DND-41 (cell line): Measurements from ENCODE around the gene ETS2.

Experiments
- ATAC-seq: fragments of 200-7000 bp; cut with Tn5 transposase; 3 replicates; pipeline ENCODE4 v1.9.1; 2021; ENCODE audit warnings: low read depth; ENCODE audit not compliant: insufficient read depth
- DNase-seq: peaks from one replicate; pipeline ENCODE4 v3.0.0-alpha.2; 2020
- H2AFZ ChIP-seq: 2 replicates; pipeline ENCODE4 v1.6.0; 2012; ENCODE audit warnings: low read depth, low read length
- H3K27ac ChIP-seq: 2 replicates; pipeline ENCODE4 v1.5.1; 2012; ENCODE audit warnings: low read length, inconsistent platforms
- H3K27me3 ChIP-seq: fragments of 200-600 bp; sonication (generic); 2 replicates; pipeline ENCODE4 v1.6.0; 2012; ENCODE audit warnings: low read length, mild to moderate bottlenecking, inconsistent platforms; ENCODE audit not compliant: insufficient read depth, poor library complexity
- H3K36me3 ChIP-seq: 2 replicates; pipeline ENCODE4 v1.5.1; 2012; ENCODE audit warnings: low read length, inconsistent platforms; ENCODE audit not compliant: insufficient read depth
- H3K4me1 ChIP-seq: 2 replicates; pipeline ENCODE4 v1.5.1; 2012; ENCODE audit warnings: mild to moderate bottlenecking, low read length; ENCODE audit not compliant: insufficient read depth
- H3K4me2 ChIP-seq: 2 replicates; pipeline ENCODE4 v1.6.0; 2012; ENCODE audit warnings: mild to moderate bottlenecking, moderate library complexity, low read length, inconsistent platforms; ENCODE audit not compliant: insufficient read depth
- H3K4me3 ChIP-seq, 2 experiments: fragments of 200-600 bp in 1 of 2; shearing (Covaris generic) in 1 of 2; 2 replicates each; pipeline ENCODE4 v1.5.1; 2012 to 2016; ENCODE audit warnings: inconsistent platforms in 2 of 2, low read length in 2 of 2, mild to moderate bottlenecking in 2 of 2, low read depth in 1 of 2, moderate library complexity in 1 of 2
- H3K79me2 ChIP-seq: 2 replicates; pipeline ENCODE4 v1.6.0; 2012; ENCODE audit warnings: low read length, inconsistent platforms; ENCODE audit not compliant: insufficient read depth
- H3K9ac ChIP-seq: 2 replicates; pipeline ENCODE4 v1.6.0; 2012; ENCODE audit warnings: low read depth, mild to moderate bottlenecking, inconsistent platforms, low read length, moderate library complexity
- H3K9me3 ChIP-seq: 2 replicates; pipeline ENCODE4 v1.5.1; 2012; ENCODE audit warnings: low read length, moderate library complexity, mild to moderate bottlenecking, inconsistent platforms; ENCODE audit not compliant: insufficient read depth, severe bottlenecking
- H4K20me1 ChIP-seq: 2 replicates; pipeline ENCODE4 v1.6.0; 2012; ENCODE audit warnings: low read length; ENCODE audit not compliant: insufficient read depth
- CTCF ChIP-seq: IDR thresholded peaks from 2 replicates; pipeline ENCODE4 v1.5.1; 2012; ENCODE audit warnings: borderline replicate concordance, low read length, moderate library complexity, mild to moderate bottlenecking; ENCODE audit not compliant: poor library complexity, severe bottlenecking; ENCODE audit errors: extremely low read depth
- EZH2 ChIP-seq: IDR thresholded peaks from 3 replicates; pipeline ENCODE4 v1.6.1; 2012; ENCODE audit warnings: borderline replicate concordance, low read depth, mild to moderate bottlenecking, moderate library complexity, low read length, inconsistent platforms; ENCODE audit not compliant: severe bottlenecking

Gene ETS2

GRCh38 chr21:38858812-38859205 is 53.1 kb downstream of the ETS2 start:
- Histone ChIP-seq H3K79me2 (no peaks in the 10 kb centered on the region), H3K27ac (peak overlapping the region; percentile 54), H3K27me3 (no peaks in the 10 kb centered on the region), H3K9ac (no peak overlapping the region), H3K4me1 (peaks cover 48% of the 10 kb centered on the region), H3K36me3 (no peaks in the 10 kb centered on the region), H3K4me3 (no peak overlapping the region), H2AFZ (no peak overlapping the region), H3K9me3 (no peaks in the 10 kb centered on the region), H3K4me2 (0 out of 2 replicates have a peak overlapping the region, but pooled peaks have one; percentile 4), H4K20me1 (no peaks in the 10 kb centered on the region)
- no peak for DNase-seq
- no peak for TF ChIP-seq CTCF
- TF ChIP-seq EZH2, result no peak
- ATAC-seq, result no peak

- peaks cover 43% of the 10 kb centered on the region for H3K4me1 ChIP-seq
Observed at GRCh38 chr21:38859852-38860251, 54.1 kb downstream of the ETS2 start.

GRCh38 chr21:38861056-38861455 is 55.3 kb downstream of the ETS2 start:
- no peak overlapping the region for H3K27ac ChIP-seq
- no peaks in the 10 kb centered on the region for H3K79me2 ChIP-seq
- H2AFZ ChIP-seq, result no peak overlapping the region
- no peaks in the 10 kb centered on the region for H3K9me3 ChIP-seq
- H3K4me1 ChIP-seq, result peaks cover 43% of the 10 kb centered on the region
- TF ChIP-seq EZH2 (no peak), CTCF (no peak)
- H3K36me3 ChIP-seq, result no peaks in the 10 kb centered on the region
- H3K27me3 ChIP-seq, result no peaks in the 10 kb centered on the region
- H4K20me1 ChIP-seq, result no peaks in the 10 kb centered on the region
- ATAC-seq, result no peak
- no peak overlapping the region for H3K4me2 ChIP-seq
- no peak overlapping the region for H3K4me3 ChIP-seq
- no peak for DNase-seq
- H3K9ac ChIP-seq, result no peak overlapping the region

More at GRCh38 chr21:38859852-38860251, 54.1 kb downstream of the ETS2 start:
- Histone ChIP-seq H3K9me3 (no peaks in the 10 kb centered on the region), H3K9ac (no peak overlapping the region), H3K36me3 (no peaks in the 10 kb centered on the region), H3K79me2 (no peaks in the 10 kb centered on the region), H2AFZ (no peak overlapping the region), H3K27me3 (no peaks in the 10 kb centered on the region), H3K4me3 (no peak overlapping the region), H3K27ac (no peak overlapping the region; the same call in 1 of the 2 replicates), H3K4me2 (no peak overlapping the region), H4K20me1 (no peaks in the 10 kb centered on the region)
- ATAC-seq (no peak), DNase-seq (no peak)
- TF ChIP-seq CTCF (no peak), EZH2 (no peak)
